Sigmoid colon (tissue), 3 donors: ENCODE data around the gene PGF.

ENCODE experiments used
- POLR2A ChIP-seq, 2 donors: fragments of 450-650 bp; IDR thresholded peaks; one replicate each; pipeline ENCODE4 v1.6.1; 2016; ENCODE audit warnings: antibody characterized with exemption in 2 of 2, mild to moderate bottlenecking in 2 of 2, moderate library complexity in 2 of 2
- TF ChIP-seq, protein P1 (sequence below), 4 experiments: fragments of 450-650 bp in 3 of 4; fragments of 200-600 bp in 1 of 4; IDR thresholded peaks; one replicate each; pipeline ENCODE4 v1.5.1; 2016 to 2019; ENCODE audit warnings: antibody characterized with exemption in 4 of 4, mild to moderate bottlenecking in 3 of 4, moderate library complexity in 2 of 4

DNA sequence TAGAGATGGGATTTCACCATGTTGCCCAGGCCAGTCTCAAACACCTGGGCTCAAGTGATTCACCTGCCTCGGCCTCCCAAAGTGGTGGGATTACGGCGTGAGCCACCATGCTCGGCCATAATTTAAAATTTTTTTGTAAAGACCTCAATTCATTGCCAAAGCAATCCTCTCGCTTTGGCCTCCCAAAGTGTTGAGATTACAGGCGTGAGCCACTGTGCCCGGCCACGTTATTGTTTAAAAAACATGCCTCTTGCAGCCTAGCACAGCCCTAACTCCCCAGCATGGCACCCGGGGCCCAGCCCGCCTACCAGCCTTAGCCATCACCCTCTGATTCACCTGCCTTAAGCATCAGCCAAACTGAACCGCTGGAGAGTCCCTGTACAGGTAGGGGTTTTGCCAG is 19.2 kb downstream of the PGF start:
- TF ChIP-seq, protein P1, sequence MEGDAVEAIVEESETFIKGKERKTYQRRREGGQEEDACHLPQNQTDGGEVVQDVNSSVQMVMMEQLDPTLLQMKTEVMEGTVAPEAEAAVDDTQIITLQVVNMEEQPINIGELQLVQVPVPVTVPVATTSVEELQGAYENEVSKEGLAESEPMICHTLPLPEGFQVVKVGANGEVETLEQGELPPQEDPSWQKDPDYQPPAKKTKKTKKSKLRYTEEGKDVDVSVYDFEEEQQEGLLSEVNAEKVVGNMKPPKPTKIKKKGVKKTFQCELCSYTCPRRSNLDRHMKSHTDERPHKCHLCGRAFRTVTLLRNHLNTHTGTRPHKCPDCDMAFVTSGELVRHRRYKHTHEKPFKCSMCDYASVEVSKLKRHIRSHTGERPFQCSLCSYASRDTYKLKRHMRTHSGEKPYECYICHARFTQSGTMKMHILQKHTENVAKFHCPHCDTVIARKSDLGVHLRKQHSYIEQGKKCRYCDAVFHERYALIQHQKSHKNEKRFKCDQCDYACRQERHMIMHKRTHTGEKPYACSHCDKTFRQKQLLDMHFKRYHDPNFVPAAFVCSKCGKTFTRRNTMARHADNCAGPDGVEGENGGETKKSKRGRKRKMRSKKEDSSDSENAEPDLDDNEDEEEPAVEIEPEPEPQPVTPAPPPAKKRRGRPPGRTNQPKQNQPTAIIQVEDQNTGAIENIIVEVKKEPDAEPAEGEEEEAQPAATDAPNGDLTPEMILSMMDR (IDR thresholded peaks at IDR 0.05), result no peak
- no peak for TF ChIP-seq POLR2A (IDR thresholded peaks at IDR 0.05)
